Naive thymus-derived CD8-positive, alpha-beta T cell (primary cell): ENCODE data around the gene TPD52L1. TPM values are rescaled to one million over a fixed set of nuclear protein-coding genes. Genes with fewer than 3 reads are reported as not detected.
"Not testable (repeated sequence)": the region's sequence is repeated elsewhere in the genome, so short reads cannot be mapped to it uniquely, and the experiment has no call there.

ENCODE experiments used
- ATAC-seq, 2 donors: fragments of 150-1000 bp; cut with Tn5 transposase in 1 of 2; sonication (Bioruptor Pico), chemical (Tn5 transposase) in 1 of 2; 1 replicate in 1 of 2; 2 replicates in 1 of 2; pipeline ENCODE4 v1.10.0; 2021; ENCODE audit warnings: mild to moderate bottlenecking in 2 of 2, moderate library complexity in 2 of 2
- POLR2A ChIA-PET: fragments of 350-600 bp; sonication (Branson Sonifier 250); formaldehyde crosslinking; loops from one replicate; lab custom pipeline; 2021; ENCODE audit warnings: antibody characterized with exemption; lab: Charles Lee
- DNase-seq, 10 donors: peaks; one replicate each; pipeline versions ENCODE4 v3.0.0 to v3.0.0-alpha.2; 2020 to 2022
- H3K27ac Mint-ChIP-seq, 10 donors: one replicate each; pipeline ENCODE4 v1.8.0; 2020 to 2022; ENCODE audit warnings: mild to moderate bottlenecking in 10 of 10, mixed read lengths in 10 of 10, moderate library complexity in 4 of 10, inconsistent platforms in 1 of 10
- H3K27me3 Mint-ChIP-seq, 5 donors: one replicate each; pipeline ENCODE4 v1.8.0; 2021 to 2022; ENCODE audit warnings: mixed read lengths in 5 of 5
- H3K36me3 Mint-ChIP-seq, 3 donors: one replicate each; pipeline ENCODE4 v1.8.0; 2020 to 2022; ENCODE audit warnings: mixed read lengths in 3 of 3, mild to moderate bottlenecking in 2 of 3, inconsistent platforms in 1 of 3
- H3K4me1 Mint-ChIP-seq, 4 donors: one replicate each; pipeline ENCODE4 v1.8.0; 2021 to 2022; ENCODE audit warnings: mixed read lengths in 4 of 4
- H3K4me3 Mint-ChIP-seq, 10 donors: one replicate each; pipeline ENCODE4 v1.8.0; 2020 to 2022; ENCODE audit warnings: mild to moderate bottlenecking in 10 of 10, mixed read lengths in 10 of 10, moderate library complexity in 6 of 10, inconsistent platforms in 1 of 10
- H3K9me3 Mint-ChIP-seq, 9 donors: one replicate each; pipeline ENCODE4 v1.8.0; 2020 to 2022; ENCODE audit warnings: mixed read lengths in 9 of 9, mild to moderate bottlenecking in 3 of 9, inconsistent platforms in 1 of 9, moderate library complexity in 1 of 9
- polyA plus RNA-seq, 3 donors: library from polyadenylated mRNA; unstranded; fragments of 300-500 nt; fragmentation: Illumina TruSeq; gene quantifications; one replicate each; pipeline ENCODE4 v1.2.3, GENCODE V29; 2021
- total RNA-seq, 8 experiments: library from RNA in 2 of 8; stranded (reverse) in 2 of 8; gene quantifications; one replicate each; pipeline ENCODE4 v1.2.3 and lab custom pipeline; 2021 to 2026

TPD52L1 gene
- total and polyA plus RNA-seq, 5 experiments from 2014 or later = not detected

GRCh38 chr6:125279961-125280360, 126.4 kb downstream of the TPD52L1 start:
- POLR2A ChIA-PET = no interaction called here
- Mint-ChIP-seq H3K4me1 (peaks cover 34 to 61% (median 53%) of the 10 kb centered on the region in 4 donors), H3K27me3 (no peaks in the 10 kb centered on the region), H3K36me3 (peaks cover 47 to 90% (median 76%) of the 10 kb centered on the region in 3 donors), H3K9me3 (peaks cover 3 to 39% (median 16%) of the 10 kb centered on the region in 9 donors), H3K4me3 (peak overlapping the region in 1 of 10 donors; percentile 6), H3K27ac (no peak overlapping the region)
- DNase-seq (no peak), ATAC-seq (no peak)

- H3K27me3 Mint-ChIP-seq, ATAC-seq, POLR2A ChIA-PET, DNase-seq: not testable (repeated sequence)
- Mint-ChIP-seq H3K9me3 (peaks cover 6 to 44% (median 21%) of the 10 kb centered on the region in 9 donors), H3K4me3 (peak overlapping the region in 1 of 10 donors; percentile 8), H3K36me3 (peaks cover 50 to 90% (median 74%) of the 10 kb centered on the region in 3 donors), H3K4me1 (peaks cover 36 to 63% (median 55%) of the 10 kb centered on the region in 4 donors), H3K27ac (peak overlapping the region in 1 of 10 donors; percentile 82)
These were observed 126.9 kb downstream of the TPD52L1 start for GRCh38 chr6:125280370-125281035.

GRCh38 chr6:125282470-125282869, 128.9 kb downstream of the TPD52L1 start:
- ATAC-seq, H3K27me3 Mint-ChIP-seq, POLR2A ChIA-PET, H3K4me3 Mint-ChIP-seq, DNase-seq: not testable (repeated sequence)
- peaks cover 56 to 91% (median 83%) of the 10 kb centered on the region in 3 donors for H3K36me3 Mint-ChIP-seq
- peaks cover 33 to 64% (median 56%) of the 10 kb centered on the region in 4 donors for H3K4me1 Mint-ChIP-seq
- H3K9me3 Mint-ChIP-seq = peaks cover 8 to 64% (median 35%) of the 10 kb centered on the region in 9 donors
- H3K27ac Mint-ChIP-seq = peak overlapping the region in 1 of 10 donors; percentile 47

- Mint-ChIP-seq H3K36me3 (peaks cover 77 to 92% (median 86%) of the 10 kb centered on the region in 3 donors), H3K4me1 (peaks cover 38 to 53% (median 46%) of the 10 kb centered on the region in 4 donors), H3K27ac (no peak overlapping the region), H3K9me3 (peaks cover 11 to 79% (median 36%) of the 10 kb centered on the region in 9 donors), H3K4me3 (peak overlapping the region in 1 of 10 donors; percentile 35), H3K27me3 (no peaks in the 10 kb centered on the region)
- POLR2A ChIA-PET = no interaction called here
- ATAC-seq = no peak
- DNase-seq = no peak
These were observed 131.8 kb downstream of the TPD52L1 start for GRCh38 chr6:125285353-125285752.

- DNase-seq (no peak), ATAC-seq (no peak)
- POLR2A ChIA-PET = no interaction called here
- Mint-ChIP-seq H3K27me3 (no peaks in the 10 kb centered on the region), H3K4me3 (no peak overlapping the region), H3K36me3 (peaks cover 77 to 92% (median 86%) of the 10 kb centered on the region in 3 donors), H3K27ac (no peak overlapping the region), H3K9me3 (peaks cover 11 to 77% (median 36%) of the 10 kb centered on the region in 9 donors), H3K4me1 (peaks cover 37 to 52% (median 43%) of the 10 kb centered on the region in 4 donors)
These were observed 132.4 kb downstream of the TPD52L1 start for GRCh38 chr6:125285936-125286335.

- Mint-ChIP-seq H3K27me3 (no peaks in the 10 kb centered on the region), H3K27ac (peak overlapping the region in 3 of 10 donors; percentile 3 to 63 (median 61)), H3K36me3 (peaks cover 75 to 92% (median 85%) of the 10 kb centered on the region in 3 donors), H3K4me1 (peaks cover 29 to 46% (median 39%) of the 10 kb centered on the region in 4 donors), H3K4me3 (no peak overlapping the region), H3K9me3 (peaks cover 8 to 65% (median 26%) of the 10 kb centered on the region in 9 donors)
- DNase-seq (no peak), ATAC-seq (no peak)
- POLR2A ChIA-PET = no interaction called here
These were observed 134.1 kb downstream of the TPD52L1 start for GRCh38 chr6:125287718-125288117.

- H3K4me3 Mint-ChIP-seq = no peak overlapping the region
- peaks cover 0 to 11% (median 0%) of the 10 kb centered on the region in 9 donors for H3K9me3 Mint-ChIP-seq
- H3K4me1 Mint-ChIP-seq = peaks cover 37 to 53% (median 44%) of the 10 kb centered on the region in 4 donors
- DNase-seq (no peak), ATAC-seq (no peak)
- no peaks in the 10 kb centered on the region for H3K27me3 Mint-ChIP-seq
- H3K27ac Mint-ChIP-seq = peak overlapping the region in 5 of 10 donors; percentile 4 to 63 (median 40)
- peaks cover 30 to 88% (median 68%) of the 10 kb centered on the region in 3 donors for H3K36me3 Mint-ChIP-seq
- POLR2A ChIA-PET = no interaction called here
These were observed 140.0 kb downstream of the TPD52L1 start for GRCh38 chr6:125293587-125293986.

- DNase-seq (no peak), ATAC-seq (no peak)
- Mint-ChIP-seq H3K4me1 (peaks cover 38 to 55% (median 46%) of the 10 kb centered on the region in 4 donors), H3K27me3 (no peaks in the 10 kb centered on the region), H3K9me3 (peaks cover 0 to 11% (median 0%) of the 10 kb centered on the region in 9 donors), H3K4me3 (no peak overlapping the region), H3K36me3 (peaks cover 30 to 92% (median 70%) of the 10 kb centered on the region in 3 donors), H3K27ac (peak overlapping the region in 2 of 10 donors; percentile 40 to 47)
- POLR2A ChIA-PET = no interaction called here
These were observed 140.5 kb downstream of the TPD52L1 start for GRCh38 chr6:125294036-125294435.

GRCh38 chr6:125294925-125295324, 141.4 kb downstream of the TPD52L1 start:
- peak overlapping the region in 3 of 10 donors; percentile 13 to 48 (median 40) for H3K27ac Mint-ChIP-seq
- H3K36me3 Mint-ChIP-seq = peaks cover 24 to 95% (median 69%) of the 10 kb centered on the region in 3 donors
- peaks cover 41 to 61% (median 53%) of the 10 kb centered on the region in 4 donors for H3K4me1 Mint-ChIP-seq
- H3K27me3 Mint-ChIP-seq = no peaks in the 10 kb centered on the region
- H3K9me3 Mint-ChIP-seq = peaks cover 0 to 5% (median 0%) of the 10 kb centered on the region in 9 donors
- no peak for DNase-seq
- no peak overlapping the region for H3K4me3 Mint-ChIP-seq
- ATAC-seq = no peak
- POLR2A ChIA-PET = no interaction called here

- no peak overlapping the region for H3K4me3 Mint-ChIP-seq
- H3K4me1 Mint-ChIP-seq = peaks cover 50 to 75% (median 67%) of the 10 kb centered on the region in 4 donors
- no peaks in the 10 kb centered on the region for H3K27me3 Mint-ChIP-seq
- DNase-seq (no peak), ATAC-seq (no peak)
- no peak overlapping the region for H3K27ac Mint-ChIP-seq
- peaks cover 14 to 85% (median 55%) of the 10 kb centered on the region in 3 donors for H3K36me3 Mint-ChIP-seq
- POLR2A ChIA-PET = no interaction called here
- no peaks in the 10 kb centered on the region for H3K9me3 Mint-ChIP-seq
These were observed 142.9 kb downstream of the TPD52L1 start for GRCh38 chr6:125296471-125296870.

GRCh38 chr6:125299257-125299656, 145.7 kb downstream of the TPD52L1 start:
- no peak for ATAC-seq
- H3K4me1 Mint-ChIP-seq = peaks cover 54 to 79% (median 77%) of the 10 kb centered on the region in 4 donors

GRCh38 chr6:125300992-125301434, 147.4 kb downstream of the TPD52L1 start:
- H3K36me3 Mint-ChIP-seq = peaks cover 9 to 40% (median 26%) of the 10 kb centered on the region in 3 donors
- peak overlapping the region; percentile 85 to 96 (median 91) for H3K4me3 Mint-ChIP-seq
- H3K27ac Mint-ChIP-seq = peak overlapping the region; percentile 84 to 96 (median 92)
- H3K9me3 Mint-ChIP-seq = peaks cover 0 to 5% (median 0%) of the 10 kb centered on the region in 9 donors
- POLR2A ChIA-PET = interaction anchor here (0.7 to 2.9 kb wide), 7 partner anchors 445 to 685 kb away, joined by 3 to 24 read pairs (median 6); partner anchors contain the start of genes HEY2, NCOA7 and TRMT11
- ATAC-seq (no peak), DNase-seq (peak in 1 of 10 donors; percentile 4)
- H3K27me3 Mint-ChIP-seq = peaks cover 0 to 3% (median under 1%) of the 10 kb centered on the region in 5 donors
- peaks cover 46 to 65% (median 62%) of the 10 kb centered on the region in 4 donors for H3K4me1 Mint-ChIP-seq

More at GRCh38 chr6:125299257-125299656, 145.7 kb downstream of the TPD52L1 start:
- peaks cover 0 to 5% (median 0%) of the 10 kb centered on the region in 9 donors for H3K9me3 Mint-ChIP-seq
- peak in 1 of 10 donors; percentile 18 for DNase-seq
- H3K27ac Mint-ChIP-seq = peak overlapping the region; percentile 16 to 96 (median 85)
- peak overlapping the region in 9 of 10 donors; percentile 13 to 93 (median 87) for H3K4me3 Mint-ChIP-seq
- peaks cover 9 to 57% (median 35%) of the 10 kb centered on the region in 3 donors for H3K36me3 Mint-ChIP-seq
- H3K27me3 Mint-ChIP-seq = no peaks in the 10 kb centered on the region
- POLR2A ChIA-PET = interaction anchor here (1.5 kb wide), 1 partner anchor 491 kb away, joined by 4 read pairs; no protein-coding TSS in a partner anchor
